PC-9 (cell line): ENCODE measurements around the gene MAZ.

ENCODE experiments used
- CTCF ChIP-seq: fragments of 200-600 bp; sonication (generic); conservative IDR thresholded peaks from 2 replicates; pipeline ENCODE4 v1.6.1; 2017; ENCODE audit warnings: mixed run types, antibody characterized with exemption, mild to moderate bottlenecking, moderate library complexity
- EZH2 ChIP-seq: fragments of 200-600 bp; sonication (generic); IDR thresholded peaks from 2 replicates; pipeline ENCODE4 v1.8.0; 2017; ENCODE audit warnings: antibody characterized with exemption, low read depth

- TF ChIP-seq EZH2 = no peak
- TF ChIP-seq CTCF = no peak
These were observed 31.6 kb upstream of the MAZ start for GRCh38 chr16:29774730-29775129.
